ENCODE data around the gene MTCL1. TPM values are rescaled to one million over a fixed set of nuclear protein-coding genes. Genes with fewer than 3 reads are reported as not detected.

Gene MTCL1
- total and polyA plus RNA-seq, 9 donors = 2.2 to 9.6 (median 6.5) TPM

- Histone ChIP-seq H3K27me3 (no peaks in the 10 kb centered on the region), H3K4me1 (ENCODE audit: insufficient read depth) (no peaks in the 10 kb centered on the region), H3K27ac (no peak overlapping the region), H3K4me3 (no peak overlapping the region), H3K9me3 (no peaks in the 10 kb centered on the region), H3K36me3 (no peaks in the 10 kb centered on the region)
- no peak for DNase-seq
- 85 to 89% (median 86%) methylated on average over 16 of the region's 16 CpGs for WGBS, 3 donors
- TF ChIP-seq EP300 (IDR thresholded peaks at IDR 0.05) = no peak
- no peak for TF ChIP-seq CTCF (IDR thresholded peaks at IDR 0.05)
- no peak for TF ChIP-seq POLR2A (IDR thresholded peaks at IDR 0.05)
- intact Hi-C loops (cut with DNase I) = no loop called here
These were observed 13.1 kb downstream of the MTCL1 start for GRCh38 chr18:8718401-8718913.

GRCh38 chr18:8719192-8719591 lies 13.8 kb downstream of the MTCL1 start:
- 55 to 84% (median 73%) methylated on average over 4 of the region's 4 CpGs for WGBS, 3 donors
- intact Hi-C loops (cut with DNase I) = no loop called here
- DNase-seq = no peak
- TF ChIP-seq CTCF (IDR thresholded peaks at IDR 0.05) = no peak
- TF ChIP-seq POLR2A (IDR thresholded peaks at IDR 0.05) = no peak
- TF ChIP-seq EP300 (IDR thresholded peaks at IDR 0.05) = no peak
- Histone ChIP-seq H3K36me3 (no peaks in the 10 kb centered on the region), H3K27ac (no peak overlapping the region), H3K4me3 (no peak overlapping the region), H3K27me3 (no peaks in the 10 kb centered on the region), H3K4me1 (ENCODE audit: insufficient read depth) (no peaks in the 10 kb centered on the region), H3K9me3 (no peaks in the 10 kb centered on the region)

- WGBS, 3 donors = 81 to 93% (median 93%) methylated on average over 7 of the region's 7 CpGs
- no peaks in the 10 kb centered on the region for H3K36me3 ChIP-seq
- H3K27ac ChIP-seq = no peak overlapping the region
- intact Hi-C loops (cut with DNase I) = loop anchor here in 1 of 4 donors (5.0 kb wide), 1 partner anchor 82 kb away; no protein-coding TSS in a partner anchor
- no peak for TF ChIP-seq EP300 (IDR thresholded peaks at IDR 0.05)
- TF ChIP-seq POLR2A (IDR thresholded peaks at IDR 0.05) = no peak
- no peak for TF ChIP-seq CTCF (IDR thresholded peaks at IDR 0.05)
- H3K4me1 ChIP-seq (ENCODE audit: insufficient read depth) = no peaks in the 10 kb centered on the region
- no peaks in the 10 kb centered on the region for H3K9me3 ChIP-seq
- DNase-seq = no peak
- no peak overlapping the region for H3K4me3 ChIP-seq
- H3K27me3 ChIP-seq = no peaks in the 10 kb centered on the region
These were observed 14.8 kb downstream of the MTCL1 start for GRCh38 chr18:8720141-8720540.

GRCh38 chr18:8721094-8721669 lies 15.8 kb downstream of the MTCL1 start:
- H3K27ac ChIP-seq = no peak overlapping the region
- TF ChIP-seq CTCF (IDR thresholded peaks at IDR 0.05) (no peak), POLR2A (IDR thresholded peaks at IDR 0.05) (no peak), EP300 (IDR thresholded peaks at IDR 0.05) (no peak)
- no peaks in the 10 kb centered on the region for H3K27me3 ChIP-seq
- DNase-seq = no peak
- no peak overlapping the region for H3K4me3 ChIP-seq
- no peaks in the 10 kb centered on the region for H3K36me3 ChIP-seq
- WGBS, 3 donors = 89 to 92% (median 91%) methylated on average over 9 of the region's 9 CpGs
- H3K4me1 ChIP-seq (ENCODE audit: insufficient read depth) = no peaks in the 10 kb centered on the region
- no peaks in the 10 kb centered on the region for H3K9me3 ChIP-seq
- intact Hi-C loops (cut with DNase I) = loop anchor here in 1 of 4 donors (5.0 kb wide), 1 partner anchor 81 kb away; no protein-coding TSS in a partner anchor

All from ovary (tissue), 9 donors.